UCSD-AML1 (cell line): Measurements from ENCODE around the gene PPP1R14B.

Experiments
- DNase-seq: peaks from one replicate; lab custom pipeline; 2025; ENCODE audit not compliant: unreplicated experiment; lab: John Stamatoyannopoulos, UW

Gene PPP1R14B

GRCh38 chr11:64261556-64262080 is 14.9 kb upstream of the PPP1R14B start:
- no peak for DNase-seq

- no peak for DNase-seq
These were observed 13.5 kb upstream of the PPP1R14B start for GRCh38 chr11:64260147-64260708.

GRCh38 chr11:64259533-64260067 is 12.9 kb upstream of the PPP1R14B start:
- no peak for DNase-seq

DNA sequence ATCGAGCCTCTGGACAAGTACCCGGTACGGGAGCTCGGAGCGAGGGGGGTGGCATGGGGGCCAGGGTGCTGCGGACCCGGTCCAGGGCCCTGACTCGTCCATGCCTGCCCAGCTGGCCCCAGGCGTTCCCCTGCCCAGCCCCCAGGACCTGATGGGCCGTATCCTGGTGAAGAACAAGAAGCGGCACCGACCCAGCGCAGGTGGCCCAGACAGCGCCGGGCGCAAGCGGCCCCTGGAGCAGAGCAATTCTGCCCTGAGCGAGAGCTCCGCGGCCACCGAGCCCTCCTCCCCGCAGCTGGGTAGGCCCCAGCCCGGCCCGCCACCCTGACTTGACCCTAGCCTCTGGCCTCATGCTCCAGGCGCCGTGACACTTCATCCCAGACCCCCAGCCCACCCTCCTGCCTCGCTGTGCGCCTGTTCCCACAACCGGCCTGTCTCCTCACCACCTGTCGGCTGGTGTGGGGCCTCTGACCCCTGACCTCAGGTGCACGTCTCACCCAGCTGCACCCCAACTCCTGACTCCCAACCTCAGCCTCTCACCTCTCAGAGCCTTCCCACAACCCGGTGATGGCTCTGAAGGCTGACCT is 12.3 kb upstream of the PPP1R14B start:
- no peak for DNase-seq

- no peak for DNase-seq
These were observed 11.6 kb upstream of the PPP1R14B start for GRCh38 chr11:64258356-64258755.

DNA sequence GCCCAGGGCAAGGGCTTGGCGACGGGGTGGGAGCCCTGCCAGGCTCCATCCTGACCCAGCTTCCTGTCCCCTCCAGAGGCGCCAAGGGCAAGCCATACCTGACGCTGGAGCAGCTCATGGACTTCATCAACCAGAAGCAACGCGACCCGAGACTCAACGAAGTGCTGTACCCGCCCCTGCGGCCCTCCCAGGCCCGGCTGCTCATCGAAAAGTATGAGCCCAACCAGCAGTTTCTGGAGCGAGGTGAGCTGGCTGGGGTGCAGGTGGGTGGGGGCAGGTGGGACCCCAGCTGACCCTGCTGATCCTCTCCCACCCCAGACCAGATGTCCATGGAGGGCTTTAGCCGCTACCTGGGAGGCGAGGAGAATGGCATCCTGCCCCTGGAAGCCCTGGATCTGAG is 9.6 kb upstream of the PPP1R14B start:
- no peak for DNase-seq

GRCh38 chr11:64255135-64256128 is 8.7 kb upstream of the PPP1R14B start:
- no peak for DNase-seq

GRCh38 chr11:64254326-64254725 is 7.6 kb upstream of the PPP1R14B start:
- no peak for DNase-seq

- no peak for DNase-seq
These were observed 6.7 kb upstream of the PPP1R14B start for GRCh38 chr11:64253481-64253880.

- no peak for DNase-seq
These were observed 6.3 kb upstream of the PPP1R14B start for GRCh38 chr11:64253043-64253442.

- DNase-seq: peak; percentile 51
These were observed 5.5 kb upstream of the PPP1R14B start for GRCh38 chr11:64252003-64252872.

- DNase-seq: no peak
These were observed 4.9 kb upstream of the PPP1R14B start for GRCh38 chr11:64251753-64252002.

GRCh38 chr11:64251016-64251752 is 4.4 kb upstream of the PPP1R14B start, which contains the start of gene PLCB3:
PLCB3 (plus strand) TSS chr11:64251530; CDS start chr11:64251650, 120 bp downstream.
- DNase-seq: peak; percentile 76

DNA sequence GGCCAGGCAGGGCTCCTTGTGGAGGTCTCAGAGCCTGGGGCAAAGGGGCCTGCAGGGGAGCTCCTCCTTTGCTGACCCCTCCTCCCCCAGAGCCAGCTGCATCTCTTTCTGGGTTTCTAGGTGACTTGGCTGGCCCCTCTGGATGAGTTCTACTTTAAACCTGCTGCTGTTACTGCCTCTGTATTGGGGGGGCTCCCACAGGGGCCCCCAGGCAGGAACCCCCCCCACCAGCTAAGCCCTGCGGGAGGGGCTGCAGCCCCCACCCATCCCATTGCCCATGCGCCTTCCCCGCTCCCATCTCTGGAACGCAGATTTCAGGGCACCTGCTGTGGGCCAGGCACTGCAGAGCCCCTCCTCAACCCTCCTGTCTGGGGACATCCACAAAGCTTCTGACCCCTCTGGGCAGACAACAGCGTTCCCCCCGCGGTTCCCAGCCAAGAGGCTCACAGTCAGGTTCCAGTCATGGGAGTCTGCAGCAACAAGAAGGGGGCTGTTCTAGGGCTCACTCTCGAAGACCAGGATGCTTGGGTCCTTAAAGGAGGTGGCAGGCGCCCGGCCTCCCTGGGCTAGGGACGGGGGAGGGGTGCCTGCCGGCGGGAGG is 3.8 kb upstream of the PPP1R14B start:
- no peak for DNase-seq

- DNase-seq: peak; percentile 43
These were observed 3.0 kb upstream of the PPP1R14B start for GRCh38 chr11:64249563-64250414.

DNA sequence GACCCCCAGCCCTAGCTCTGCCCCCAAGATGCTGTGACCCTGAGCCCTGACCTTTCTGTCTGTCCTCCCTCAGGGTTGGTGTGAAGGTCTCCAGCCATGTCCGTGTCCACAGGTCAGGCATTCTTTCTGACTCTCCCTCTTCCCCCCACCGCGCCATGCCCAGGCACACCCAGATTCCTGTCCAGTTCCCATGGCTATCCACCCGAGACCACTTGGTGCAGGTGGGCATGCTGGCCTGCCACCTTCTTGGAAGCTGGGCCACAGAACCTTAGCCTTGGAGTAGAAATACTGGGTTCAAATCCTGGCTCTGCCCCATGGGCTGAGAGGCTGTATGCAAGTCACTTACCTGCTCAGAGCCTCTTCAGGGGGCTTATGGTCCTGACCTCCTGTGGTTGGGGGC is 2.3 kb upstream of the PPP1R14B start:
- no peak for DNase-seq

DNA sequence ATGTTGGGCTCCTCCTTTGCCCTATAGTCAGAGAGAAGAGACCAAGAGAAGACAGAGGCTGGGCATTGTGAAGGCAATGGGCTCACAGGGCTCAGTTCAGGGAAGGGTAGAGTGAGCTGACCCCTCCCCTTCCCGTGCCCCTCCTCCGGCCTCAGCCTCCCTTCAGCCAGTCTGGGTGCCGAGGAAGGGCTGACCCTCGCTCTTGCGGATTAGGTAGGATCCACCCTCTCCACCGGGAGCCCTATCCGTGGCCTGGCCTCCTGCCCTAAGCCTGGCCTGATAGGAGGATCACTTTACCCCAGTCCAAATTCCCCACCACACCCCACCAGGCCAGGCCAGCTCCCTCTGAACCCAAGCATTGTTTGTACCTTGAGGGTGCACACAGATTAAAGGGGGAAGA is 1.8 kb upstream of the PPP1R14B start:
- no peak for DNase-seq

- DNase-seq: no peak
These were observed 1.2 kb upstream of the PPP1R14B start for GRCh38 chr11:64247729-64248531.
